ENCODE measurements around the gene SVOPL.
"Not testable (repeated sequence)": the region's sequence is repeated elsewhere in the genome, so short reads cannot be mapped to it uniquely, and the experiment has no call there.

SVOPL gene

DNA sequence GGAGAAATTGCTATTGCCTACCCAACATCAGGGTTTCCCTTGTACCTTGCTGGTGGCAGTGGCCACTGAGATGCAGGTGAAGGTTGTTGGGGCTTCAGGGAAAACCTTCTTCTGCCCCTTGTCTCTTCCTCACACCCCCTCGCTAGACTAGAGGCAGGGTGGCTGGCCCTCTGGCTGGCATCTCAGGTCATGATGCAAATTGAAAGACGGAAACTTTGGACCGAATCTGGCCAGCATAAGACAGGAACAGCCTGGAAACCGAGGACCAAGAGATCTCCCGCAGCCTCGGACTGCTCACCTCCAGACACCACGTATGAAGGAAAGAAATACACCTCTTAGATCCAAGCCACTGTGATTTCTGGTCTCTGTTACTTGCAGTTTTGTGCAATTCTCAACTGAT lies 2.9 kb downstream of the SVOPL start:
- Histone ChIP-seq H3K27me3 (ENCODE audit: control insufficient read depth, insufficient read depth, low read length) (no peaks in the 10 kb centered on the region), H3K9ac (no peak overlapping the region), H3K36me3 (ENCODE audit: control insufficient read depth, insufficient read depth, low read length) (no peaks in the 10 kb centered on the region), H2AFZ (no peak overlapping the region), H3K79me2 (no peaks in the 10 kb centered on the region), H3K4me2 (ENCODE audit: low read length) (no peak overlapping the region), H3K4me3 (ENCODE audit: low read depth, low read length) (no peak overlapping the region), H3K9me3 (ENCODE audit: control insufficient read depth, low read length) (no peaks in the 10 kb centered on the region), H3K27ac (no peak overlapping the region), H3K4me1 (no peaks in the 10 kb centered on the region)
- TF ChIP-seq CTCF (IDR thresholded peaks at IDR 0.05) = no peak

DNA sequence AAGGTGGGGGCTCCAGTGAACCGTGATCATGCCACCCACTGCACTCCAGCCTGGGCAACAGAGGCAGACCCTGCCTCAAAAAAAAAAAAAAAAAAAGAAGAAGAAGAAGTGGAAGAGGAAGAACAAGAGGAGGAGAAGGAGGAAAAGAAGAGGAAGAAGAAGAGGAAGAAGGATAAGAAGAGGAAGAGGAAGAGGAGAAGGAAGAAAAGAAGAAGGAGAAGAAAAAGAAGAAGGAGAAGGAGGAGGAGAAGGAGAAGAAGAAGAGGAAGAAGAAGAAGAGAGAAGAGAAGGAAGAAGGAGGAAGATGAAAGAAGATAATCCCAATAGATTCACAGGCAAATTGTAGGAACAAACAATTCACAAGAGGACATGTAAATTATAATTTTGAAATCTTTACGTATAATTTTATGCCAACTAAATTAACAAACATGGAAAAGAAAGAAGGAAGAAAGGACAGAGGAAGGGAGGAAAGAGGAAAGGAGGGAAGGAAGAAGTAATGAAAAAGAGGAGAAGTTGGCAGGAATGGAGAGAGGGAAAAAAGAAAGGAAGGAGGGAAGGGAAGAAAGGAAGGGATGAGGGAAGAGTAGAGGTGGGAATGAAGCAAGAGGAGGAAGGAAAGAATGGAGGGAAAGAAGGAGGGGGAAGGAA lies 3.5 kb downstream of the SVOPL start:
- Histone ChIP-seq H3K4me2 (ENCODE audit: low read length) (no peak overlapping the region), H3K27ac (no peak overlapping the region), H3K9me3 (ENCODE audit: control insufficient read depth, low read length) (no peaks in the 10 kb centered on the region), H3K9ac (no peak overlapping the region), H3K4me3 (ENCODE audit: low read depth, low read length) (no peak overlapping the region), H3K79me2 (no peaks in the 10 kb centered on the region), H3K36me3 (ENCODE audit: control insufficient read depth, insufficient read depth, low read length) (no peaks in the 10 kb centered on the region), H3K4me1 (no peaks in the 10 kb centered on the region), H3K27me3 (ENCODE audit: control insufficient read depth, insufficient read depth, low read length) (no peaks in the 10 kb centered on the region), H2AFZ (no peak overlapping the region)
- no peak for TF ChIP-seq CTCF (IDR thresholded peaks at IDR 0.05)

GRCh38 chr7:138695776-138696175 lies 5.4 kb downstream of the SVOPL start:
- not testable (repeated sequence) for H3K9ac ChIP-seq; H3K4me2 ChIP-seq (ENCODE audit: low read length); H3K27ac ChIP-seq; H3K79me2 ChIP-seq; H3K36me3 ChIP-seq (ENCODE audit: control insufficient read depth, insufficient read depth, low read length); H3K27me3 ChIP-seq (ENCODE audit: control insufficient read depth, insufficient read depth, low read length); H3K9me3 ChIP-seq (ENCODE audit: control insufficient read depth, low read length); H2AFZ ChIP-seq; H3K4me3 ChIP-seq (ENCODE audit: low read depth, low read length); H3K4me1 ChIP-seq

GRCh38 chr7:138695106-138695505 lies 6.1 kb downstream of the SVOPL start:
- H3K27ac ChIP-seq = no peak overlapping the region
- no peaks in the 10 kb centered on the region for H3K36me3 ChIP-seq (ENCODE audit: control insufficient read depth, insufficient read depth, low read length)
- no peaks in the 10 kb centered on the region for H3K27me3 ChIP-seq (ENCODE audit: control insufficient read depth, insufficient read depth, low read length)
- no peak overlapping the region for H2AFZ ChIP-seq
- H3K9ac ChIP-seq = no peak overlapping the region
- no peaks in the 10 kb centered on the region for H3K9me3 ChIP-seq (ENCODE audit: control insufficient read depth, low read length)
- H3K4me3 ChIP-seq (ENCODE audit: low read depth, low read length) = no peak overlapping the region
- H3K4me2 ChIP-seq (ENCODE audit: low read length) = no peak overlapping the region
- H3K4me1 ChIP-seq = no peaks in the 10 kb centered on the region
- TF ChIP-seq CTCF (IDR thresholded peaks at IDR 0.05) = no peak
- no peaks in the 10 kb centered on the region for H3K79me2 ChIP-seq

- no peaks in the 10 kb centered on the region for H3K4me1 ChIP-seq
- H3K4me2 ChIP-seq (ENCODE audit: low read length) = no peak overlapping the region
- H3K27ac ChIP-seq = no peak overlapping the region
- H3K36me3 ChIP-seq (ENCODE audit: control insufficient read depth, insufficient read depth, low read length) = no peaks in the 10 kb centered on the region
- H2AFZ ChIP-seq = no peak overlapping the region
- no peak overlapping the region for H3K9ac ChIP-seq
- H3K27me3 ChIP-seq (ENCODE audit: control insufficient read depth, insufficient read depth, low read length) = no peaks in the 10 kb centered on the region
- no peak for TF ChIP-seq CTCF (IDR thresholded peaks at IDR 0.05)
- no peaks in the 10 kb centered on the region for H3K79me2 ChIP-seq
- no peak overlapping the region for H3K4me3 ChIP-seq (ENCODE audit: low read depth, low read length)
- H3K9me3 ChIP-seq (ENCODE audit: control insufficient read depth, low read length) = no peaks in the 10 kb centered on the region
These were observed 10.0 kb downstream of the SVOPL start for GRCh38 chr7:138691178-138691577.
